SK-N-SH (cell line): ENCODE measurements around the gene UBE3C. TPM values are rescaled to one million over a fixed set of nuclear protein-coding genes. Genes with fewer than 3 reads are reported as not detected.

Experiments
- CTCF ChIA-PET: fragments of 300-600, 350-600 bp; formaldehyde crosslinking; extraction: SDS; loops from one replicate; lab custom pipeline; 2021; lab: Yijun Ruan, JAX
- POLR2A ChIA-PET: fragments of 350-600 bp; sonication (Branson Sonifier 250); formaldehyde crosslinking; extraction: SDS; loops from one replicate; lab custom pipeline; 2020; ENCODE audit warnings: antibody characterized with exemption, inconsistent platforms; lab: Yijun Ruan, JAX
- DNase-seq: peaks from one replicate; pipeline ENCODE4 v3.0.0; 2012
- H2AFZ ChIP-seq: fragments of 200-600 bp; sonication (generic); 2 replicates; pipeline ENCODE4 v1.8.1; 2016; ENCODE audit warnings: antibody characterized with exemption, mild to moderate bottlenecking, low read depth
- H3F3A ChIP-seq: fragments of 200-600 bp; sonication (generic); replicated peaks from 2 replicates; pipeline ENCODE3; 2016; ENCODE audit warnings: antibody characterized with exemption, mild to moderate bottlenecking; ENCODE audit not compliant: insufficient read depth
- H3K27ac ChIP-seq, 2 experiments: fragments of 200-500 bp in 1 of 2; fragments of 200-600 bp in 1 of 2; sonication (Bioruptor generic) in 1 of 2; sonication (generic), shearing (Covaris generic) in 1 of 2; 2 replicates each; pipeline versions ENCODE4 v1.5.1 to v1.6.1; 2014 to 2016; ENCODE audit warnings: low read depth in 2 of 2, inconsistent platforms in 1 of 2, low read length in 1 of 2, mild to moderate bottlenecking in 1 of 2, mixed read lengths in 1 of 2
- H3K27me3 ChIP-seq: fragments of 200-600 bp; sonication (generic), shearing (Covaris generic); 2 replicates; pipeline ENCODE4 v1.6.1; 2016; ENCODE audit warnings: mixed run types; ENCODE audit not compliant: insufficient read depth
- H3K36me3 ChIP-seq, 2 experiments: fragments of 200-500 bp in 1 of 2; fragments of 200-600 bp in 1 of 2; sonication (Bioruptor generic) in 1 of 2; sonication (generic) in 1 of 2; replicated peaks in 1 of 2; 2 replicates each; pipeline versions ENCODE3 to v1.5.1; 2014 to 2016; ENCODE audit warnings: low read length in 1 of 2, mild to moderate bottlenecking in 1 of 2; ENCODE audit not compliant: insufficient read depth in 2 of 2, control insufficient read depth in 1 of 2
- H3K4me1 ChIP-seq, 2 experiments: fragments of 200-500 bp in 1 of 2; fragments of 200-600 bp in 1 of 2; sonication (Bioruptor generic) in 1 of 2; sonication (generic), shearing (Covaris generic) in 1 of 2; 2 replicates each; pipeline versions ENCODE4 v1.5.1 to v1.6.1; 2014 to 2016; ENCODE audit warnings: low read depth in 1 of 2, low read length in 1 of 2, mixed run types in 1 of 2; ENCODE audit not compliant: insufficient read depth in 2 of 2, control insufficient read depth in 1 of 2
- H3K4me2 ChIP-seq: fragments of 200-600 bp; sonication (generic), shearing (Covaris generic); 2 replicates; pipeline ENCODE4 v1.6.1; 2017; ENCODE audit warnings: mixed run types
- H3K4me3 ChIP-seq, 2 experiments: fragments of 200-500 bp in 1 of 2; fragments of 200-600 bp in 1 of 2; sonication (Bioruptor generic) in 1 of 2; sonication (generic), shearing (Covaris generic) in 1 of 2; 2 replicates each; pipeline versions ENCODE4 v1.5.1 to v1.8.1; 2014 to 2016; ENCODE audit warnings: low read depth in 2 of 2, inconsistent platforms in 1 of 2, low read length in 1 of 2, mild to moderate bottlenecking in 1 of 2, mixed read lengths in 1 of 2, moderate library complexity in 1 of 2
- H3K79me2 ChIP-seq: fragments of 200-600 bp; sonication (generic); 2 replicates; pipeline ENCODE4 v1.8.1; 2017; ENCODE audit warnings: mild to moderate bottlenecking; ENCODE audit not compliant: insufficient read depth
- H3K9ac ChIP-seq: fragments of 200-600 bp; sonication (generic); 2 replicates; pipeline ENCODE4 v1.6.1; 2017; ENCODE audit warnings: mixed run types
- H3K9me2 ChIP-seq: fragments of 200-600 bp; sonication (generic); 2 replicates; pipeline ENCODE4 v1.6.1; 2017; ENCODE audit warnings: mixed run types
- H3K9me3 ChIP-seq: fragments of 200-600 bp; sonication (generic); 2 replicates; pipeline ENCODE4 v1.6.1; 2017; ENCODE audit warnings: mixed run types, mild to moderate bottlenecking, moderate library complexity
- H4K20me1 ChIP-seq: fragments of 200-600 bp; sonication (generic); 2 replicates; pipeline ENCODE4 v1.6.1; 2017; ENCODE audit warnings: mild to moderate bottlenecking, mixed run types; ENCODE audit not compliant: insufficient read depth
- CHD2 ChIP-seq: fragments of 150-350 bp; IDR thresholded peaks from 2 replicates; pipeline ENCODE4 v1.6.1; 2018; ENCODE audit warnings: low read length; ENCODE audit not compliant: partially characterized antibody
- EP300 ChIP-seq, 2 experiments: IDR thresholded peaks; 2 replicates each; pipeline versions ENCODE4 v1.4.0 to v1.6.1; 2012; ENCODE audit warnings: borderline replicate concordance in 1 of 2, low read depth in 1 of 2, low read length in 1 of 2
- GABPA ChIP-seq: IDR thresholded peaks from 2 replicates; pipeline ENCODE4 v1.4.0; 2012; ENCODE audit warnings: low read depth, mild to moderate bottlenecking
- NFIC ChIP-seq: IDR thresholded peaks from 2 replicates; pipeline ENCODE4 v1.4.0; 2012; ENCODE audit warnings: borderline replicate concordance
- NRF1 ChIP-seq: IDR thresholded peaks from 2 replicates; pipeline ENCODE4 v1.6.1; 2012; ENCODE audit warnings: low read depth, mild to moderate bottlenecking, low read length
- POLR2AphosphoS5 ChIP-seq: IDR thresholded peaks from 2 replicates; pipeline ENCODE4 v1.6.1; 2012; ENCODE audit warnings: low read depth, low read length
- RFX5 ChIP-seq: IDR thresholded peaks from 2 replicates; pipeline ENCODE4 v1.6.1; 2012; ENCODE audit warnings: mild to moderate bottlenecking, improper control_type of control experiment, low read length
- RXRA ChIP-seq: IDR thresholded peaks from 2 replicates; pipeline ENCODE4 v1.4.0; 2012; ENCODE audit warnings: low read depth, mild to moderate bottlenecking, borderline replicate concordance
- TAF1 ChIP-seq: IDR thresholded peaks from 2 replicates; pipeline ENCODE4 v1.6.1; 2012; ENCODE audit warnings: low read depth, mild to moderate bottlenecking, low read length, moderate library complexity, borderline replicate concordance
- TCF12 ChIP-seq: IDR thresholded peaks from 2 replicates; pipeline ENCODE4 v1.4.0; 2012
- TEAD4 ChIP-seq: IDR thresholded peaks from 2 replicates; pipeline ENCODE4 v1.4.0; 2012; ENCODE audit warnings: mild to moderate bottlenecking, borderline replicate concordance; ENCODE audit not compliant: insufficient read depth
- WGBS: methylation state at CpG from one replicate; pipeline ENCODE4 v1.1.6; 2017; ENCODE audit warnings: low lambda C conversion rate; 5-methylcytosine and 5-hydroxymethylcytosine counted together
- polyA plus RNA-seq, 3 experiments: library from polyadenylated mRNA; depleted of rRNA; stranded (reverse); fragments of >200 nt; gene quantifications; 2 replicates each; pipeline ENCODE4 v1.2.3, GENCODE V29; 2012
- TF ChIP-seq, protein P1 (sequence below): IDR thresholded peaks from 2 replicates; pipeline ENCODE4 v1.6.1; 2012; ENCODE audit warnings: mild to moderate bottlenecking, low read depth, low read length, moderate library complexity
- TF ChIP-seq, protein P2 (sequence below): IDR thresholded peaks from 2 replicates; pipeline ENCODE4 v1.4.0; 2012; ENCODE audit warnings: low read depth
- TF ChIP-seq, protein P3 (sequence below): IDR thresholded peaks from 2 replicates; pipeline ENCODE4 v1.4.0; 2012; ENCODE audit warnings: low read depth, borderline replicate concordance
- TF ChIP-seq, protein P4 (sequence below): fragments of 200-600 bp; sonication (generic); IDR thresholded peaks from 2 replicates; pipeline ENCODE4 v1.6.1; 2017; ENCODE audit warnings: antibody characterized with exemption, mild to moderate bottlenecking, moderate library complexity

The UBE3C gene
- polyA plus RNA-seq, 1 of the 3 experiments (the other 2 are of a cell fraction), result 48.4 TPM

DNA sequence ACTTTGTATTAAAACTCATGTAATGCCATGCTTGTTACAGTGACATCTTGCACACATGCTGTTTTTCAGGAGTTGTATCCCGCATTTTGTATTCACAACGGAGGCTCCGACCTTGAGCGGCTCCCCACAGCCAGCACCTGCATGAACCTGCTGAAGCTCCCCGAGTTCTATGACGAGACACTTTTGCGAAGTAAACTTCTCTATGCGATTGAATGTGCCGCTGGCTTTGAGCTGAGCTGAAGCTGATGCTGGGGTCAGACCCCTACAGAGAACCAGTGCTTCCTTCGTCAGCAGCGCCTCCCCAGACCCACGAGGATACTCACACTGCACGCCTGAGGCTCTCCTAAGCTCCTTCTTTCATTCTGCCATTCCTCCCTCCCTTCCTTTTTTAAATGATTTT lies 128.8 kb downstream of the UBE3C start:
- 93% methylated on average over 13 of the region's 13 CpGs for WGBS
- CTCF ChIA-PET, result interaction anchor here (0.8 to 1.8 kb wide), 5 partner anchors 8 to 318 kb away, joined by 3 to 13 read pairs (median 4); no protein-coding TSS in a partner anchor
- POLR2A ChIA-PET, result no interaction called here

More for the DNA sequence above, 128.8 kb downstream of the UBE3C start:
- Histone ChIP-seq H3K9ac (no peak overlapping the region), H3K9me3 (no peaks in the 10 kb centered on the region), H3K4me1 (peaks cover 0 to 10% of the 10 kb centered on the region in 2 experiments; a peak in 2 of 4 replicates), H3K27me3 (no peaks in the 10 kb centered on the region), H3K4me2 (no peak overlapping the region), H3K36me3 (peaks cover 43 to 65% of the 10 kb centered on the region in 2 experiments), H3K9me2 (no peaks in the 10 kb centered on the region), H3F3A (peaks cover 4% of the 10 kb centered on the region), H4K20me1 (no peaks in the 10 kb centered on the region), H2AFZ (no peak overlapping the region), H3K27ac (no peak overlapping the region), H3K79me2 (no peaks in the 10 kb centered on the region), H3K4me3 (no peak overlapping the region)
- TF ChIP-seq TEAD4, result no peak
- TF ChIP-seq, protein P1, sequence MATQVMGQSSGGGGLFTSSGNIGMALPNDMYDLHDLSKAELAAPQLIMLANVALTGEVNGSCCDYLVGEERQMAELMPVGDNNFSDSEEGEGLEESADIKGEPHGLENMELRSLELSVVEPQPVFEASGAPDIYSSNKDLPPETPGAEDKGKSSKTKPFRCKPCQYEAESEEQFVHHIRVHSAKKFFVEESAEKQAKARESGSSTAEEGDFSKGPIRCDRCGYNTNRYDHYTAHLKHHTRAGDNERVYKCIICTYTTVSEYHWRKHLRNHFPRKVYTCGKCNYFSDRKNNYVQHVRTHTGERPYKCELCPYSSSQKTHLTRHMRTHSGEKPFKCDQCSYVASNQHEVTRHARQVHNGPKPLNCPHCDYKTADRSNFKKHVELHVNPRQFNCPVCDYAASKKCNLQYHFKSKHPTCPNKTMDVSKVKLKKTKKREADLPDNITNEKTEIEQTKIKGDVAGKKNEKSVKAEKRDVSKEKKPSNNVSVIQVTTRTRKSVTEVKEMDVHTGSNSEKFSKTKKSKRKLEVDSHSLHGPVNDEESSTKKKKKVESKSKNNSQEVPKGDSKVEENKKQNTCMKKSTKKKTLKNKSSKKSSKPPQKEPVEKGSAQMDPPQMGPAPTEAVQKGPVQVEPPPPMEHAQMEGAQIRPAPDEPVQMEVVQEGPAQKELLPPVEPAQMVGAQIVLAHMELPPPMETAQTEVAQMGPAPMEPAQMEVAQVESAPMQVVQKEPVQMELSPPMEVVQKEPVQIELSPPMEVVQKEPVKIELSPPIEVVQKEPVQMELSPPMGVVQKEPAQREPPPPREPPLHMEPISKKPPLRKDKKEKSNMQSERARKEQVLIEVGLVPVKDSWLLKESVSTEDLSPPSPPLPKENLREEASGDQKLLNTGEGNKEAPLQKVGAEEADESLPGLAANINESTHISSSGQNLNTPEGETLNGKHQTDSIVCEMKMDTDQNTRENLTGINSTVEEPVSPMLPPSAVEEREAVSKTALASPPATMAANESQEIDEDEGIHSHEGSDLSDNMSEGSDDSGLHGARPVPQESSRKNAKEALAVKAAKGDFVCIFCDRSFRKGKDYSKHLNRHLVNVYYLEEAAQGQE, result no peak
- TF ChIP-seq, protein P2, sequence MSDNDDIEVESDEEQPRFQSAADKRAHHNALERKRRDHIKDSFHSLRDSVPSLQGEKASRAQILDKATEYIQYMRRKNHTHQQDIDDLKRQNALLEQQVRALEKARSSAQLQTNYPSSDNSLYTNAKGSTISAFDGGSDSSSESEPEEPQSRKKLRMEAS, result no peak
- TF ChIP-seq RXRA, result no peak
- no peak for TF ChIP-seq RFX5
- TF ChIP-seq TAF1, result no peak
- TF ChIP-seq NFIC, result no peak
- no peak for TF ChIP-seq EP300 (IDR thresholded peaks at IDR 0.05; ENCODE audit: borderline replicate concordance in 1 of 2, low read depth in 1 of 2, low read length in 1 of 2)
- no peak for TF ChIP-seq GABPA
- TF ChIP-seq, protein P3, sequence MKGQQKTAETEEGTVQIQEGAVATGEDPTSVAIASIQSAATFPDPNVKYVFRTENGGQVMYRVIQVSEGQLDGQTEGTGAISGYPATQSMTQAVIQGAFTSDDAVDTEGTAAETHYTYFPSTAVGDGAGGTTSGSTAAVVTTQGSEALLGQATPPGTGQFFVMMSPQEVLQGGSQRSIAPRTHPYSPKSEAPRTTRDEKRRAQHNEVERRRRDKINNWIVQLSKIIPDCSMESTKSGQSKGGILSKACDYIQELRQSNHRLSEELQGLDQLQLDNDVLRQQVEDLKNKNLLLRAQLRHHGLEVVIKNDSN, result no peak
- TF ChIP-seq POLR2AphosphoS5, result no peak
- TF ChIP-seq, protein P4, sequence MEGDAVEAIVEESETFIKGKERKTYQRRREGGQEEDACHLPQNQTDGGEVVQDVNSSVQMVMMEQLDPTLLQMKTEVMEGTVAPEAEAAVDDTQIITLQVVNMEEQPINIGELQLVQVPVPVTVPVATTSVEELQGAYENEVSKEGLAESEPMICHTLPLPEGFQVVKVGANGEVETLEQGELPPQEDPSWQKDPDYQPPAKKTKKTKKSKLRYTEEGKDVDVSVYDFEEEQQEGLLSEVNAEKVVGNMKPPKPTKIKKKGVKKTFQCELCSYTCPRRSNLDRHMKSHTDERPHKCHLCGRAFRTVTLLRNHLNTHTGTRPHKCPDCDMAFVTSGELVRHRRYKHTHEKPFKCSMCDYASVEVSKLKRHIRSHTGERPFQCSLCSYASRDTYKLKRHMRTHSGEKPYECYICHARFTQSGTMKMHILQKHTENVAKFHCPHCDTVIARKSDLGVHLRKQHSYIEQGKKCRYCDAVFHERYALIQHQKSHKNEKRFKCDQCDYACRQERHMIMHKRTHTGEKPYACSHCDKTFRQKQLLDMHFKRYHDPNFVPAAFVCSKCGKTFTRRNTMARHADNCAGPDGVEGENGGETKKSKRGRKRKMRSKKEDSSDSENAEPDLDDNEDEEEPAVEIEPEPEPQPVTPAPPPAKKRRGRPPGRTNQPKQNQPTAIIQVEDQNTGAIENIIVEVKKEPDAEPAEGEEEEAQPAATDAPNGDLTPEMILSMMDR, result no peak
- TF ChIP-seq TCF12, result no peak
- no peak for TF ChIP-seq NRF1
- no peak for TF ChIP-seq CHD2
- no peak for DNase-seq
